Left renal cortex interstitium (tissue), 4 donors: ENCODE measurements around the gene TCTA. TPM values are rescaled to one million over a fixed set of nuclear protein-coding genes. Genes with fewer than 3 reads are reported as not detected.

Experiments
- DNase-seq, 4 donors: peaks; one replicate each; pipeline ENCODE4 v3.0.0-alpha.2; 2013; ENCODE audit warnings: low read depth in 4 of 4, low spot score in 2 of 4, missing footprints in 1 of 4
- polyA plus RNA-seq, 4 donors: library from polyadenylated mRNA; unstranded; fragments of 120-200 nt; gene quantifications; one replicate each; pipeline ENCODE4 v1.2.1, GENCODE V29; 2013; ENCODE audit not compliant: insufficient read length in 4 of 4

The TCTA gene
- polyA plus RNA-seq, 4 donors: 31.8 to 36.0 (median 35.5) TPM

GRCh38 chr3:49456466-49456865 lies 44.2 kb downstream of the TCTA start:
- DNase-seq: no peak

- no peak for DNase-seq
These were observed 48.1 kb downstream of the TCTA start for GRCh38 chr3:49460188-49460890.

- DNase-seq: no peak
These were observed 48.7 kb downstream of the TCTA start for GRCh38 chr3:49460956-49461355.

- DNase-seq: no peak
These were observed 49.4 kb downstream of the TCTA start for GRCh38 chr3:49461443-49462171.

GRCh38 chr3:49462222-49462621 lies 50.0 kb downstream of the TCTA start:
- DNase-seq: no peak

- no peak for DNase-seq
These were observed 53.2 kb downstream of the TCTA start for GRCh38 chr3:49465270-49466034.

Other genes with a start within 250 kb of the TCTA start
- gene CCDC71, start 246.1 kb upstream of the TCTA start, polyA plus RNA-seq: 10 to 100 TPM; 23.4 to 34.1 (median 27.7) TPM
- gene KLHDC8B, start 240.8 kb upstream of the TCTA start, polyA plus RNA-seq: 10 to 100 TPM; 41.0 to 48.2 (median 47.9) TPM
- gene C3orf62, start 135.2 kb upstream of the TCTA start, polyA plus RNA-seq: 10 to 100 TPM in 3 of 4 donors, 1 to 10 TPM in 1; 8.6 to 14.7 (median 12.6) TPM
- gene USP4, start 72.4 kb upstream of the TCTA start, polyA plus RNA-seq: 10 to 100 TPM; 54.5 to 77.4 (median 67.3) TPM
- gene GPX1, start 54.1 kb upstream of the TCTA start, polyA plus RNA-seq: 100 to 1,000 TPM; 114 to 216 (median 160) TPM
- 100 to 1,000 TPM; 479 to 517 (median 507) TPM for gene RHOA, start 447 bp upstream of the TCTA start, polyA plus RNA-seq
- 10 to 100 TPM; 32.4 to 47.9 (median 39.4) TPM for gene AMT, start 10.1 kb downstream of the TCTA start, polyA plus RNA-seq
- gene NICN1, start 16.9 kb downstream of the TCTA start, polyA plus RNA-seq: 10 to 100 TPM; 19.7 to 29.0 (median 22.5) TPM
- gene DAG1, start 57.8 kb downstream of the TCTA start, polyA plus RNA-seq: 100 to 1,000 TPM in 3 of 4 donors, 10 to 100 TPM in 1; 98.2 to 125 (median 114) TPM
- gene BSN, start 142.1 kb downstream of the TCTA start, polyA plus RNA-seq: 1 to 10 TPM; 1.0 to 2.4 (median 1.4) TPM